GM12865 (cell line): ENCODE measurements around the gene IL1RAPL1.

Experiments used
- DNase-seq: peaks from one replicate; pipeline ENCODE4 v3.0.0; 2010; ENCODE audit warnings: low read depth
- H3K4me3 ChIP-seq: 2 replicates; pipeline ENCODE4 v1.5.1; 2011; ENCODE audit warnings: mild to moderate bottlenecking, low read depth, low read length, control low read depth
- CTCF ChIP-seq: IDR thresholded peaks from 2 replicates; pipeline ENCODE4 v1.5.1; 2011; ENCODE audit warnings: low read length, control low read depth, low read depth, inconsistent platforms; ENCODE audit not compliant: insufficient read depth; ENCODE audit errors: missing control alignments

IL1RAPL1 gene

GRCh38 chrX:28625223-28625622 is 38.0 kb downstream of the IL1RAPL1 start:
- TF ChIP-seq CTCF = no peak

GRCh38 chrX:28626515-28626914 is 39.3 kb downstream of the IL1RAPL1 start:
- no peak for TF ChIP-seq CTCF
- H3K4me3 ChIP-seq = no peak overlapping the region
- DNase-seq = no peak

More at GRCh38 chrX:28625223-28625622, 38.0 kb downstream of the IL1RAPL1 start:
- DNase-seq = no peak
- H3K4me3 ChIP-seq = no peak overlapping the region

GRCh38 chrX:28628120-28628519 is 40.9 kb downstream of the IL1RAPL1 start:
- TF ChIP-seq CTCF = no peak
- DNase-seq = no peak
- no peak overlapping the region for H3K4me3 ChIP-seq

GRCh38 chrX:28638775-28639174 is 51.5 kb downstream of the IL1RAPL1 start:
- H3K4me3 ChIP-seq = no peak overlapping the region
- DNase-seq = no peak
- no peak for TF ChIP-seq CTCF

- DNase-seq = no peak
- TF ChIP-seq CTCF = no peak
- H3K4me3 ChIP-seq = no peak overlapping the region
Measured at GRCh38 chrX:28639451-28639850, 52.2 kb downstream of the IL1RAPL1 start.

GRCh38 chrX:28649541-28649940 is 62.3 kb downstream of the IL1RAPL1 start:
- H3K4me3 ChIP-seq = no peak overlapping the region
- no peak for DNase-seq
- no peak for TF ChIP-seq CTCF

- no peak overlapping the region for H3K4me3 ChIP-seq
- TF ChIP-seq CTCF = no peak
- no peak for DNase-seq
Measured at GRCh38 chrX:28651186-28651585, 63.9 kb downstream of the IL1RAPL1 start.
